ENCODE measurements around the gene EPB41. TPM values are rescaled to one million over a fixed set of nuclear protein-coding genes. Genes with fewer than 3 reads are reported as not detected.

EPB41 gene
- total RNA-seq, 4 donors from 2014 or later: 28.5 to 43.9 (median 41.8) TPM

GRCh38 chr1:28965271-28965870 is 51.0 kb downstream of the EPB41 start:
- intact Hi-C loops (cut with DNase I): no loop called here

GRCh38 chr1:28966617-28967016 is 52.2 kb downstream of the EPB41 start:
- 68 to 78% methylated on average over 2 of the region's 2 CpGs for WGBS, 2 donors
- no peak overlapping the region for H3K4me3 ChIP-seq
- peaks cover 0 to 13% (median 0%) of the 10 kb centered on the region in 3 donors for H3K4me1 ChIP-seq
- intact Hi-C loops (cut with DNase I): no loop called here
- DNase-seq: no peak
- H3K27ac ChIP-seq: no peak overlapping the region
- H3K36me3 ChIP-seq: no peaks in the 10 kb centered on the region
- no peak for TF ChIP-seq CTCF (IDR thresholded peaks at IDR 0.05)
- no peak for TF ChIP-seq POLR2A (IDR thresholded peaks at IDR 0.05)
- H3K27me3 ChIP-seq: no peaks in the 10 kb centered on the region
- H3K9me3 ChIP-seq: no peaks in the 10 kb centered on the region

More at GRCh38 chr1:28965271-28965870, 51.0 kb downstream of the EPB41 start:
- no peak overlapping the region for H3K4me3 ChIP-seq
- 8 to 42% methylated on average over 1 of the region's 1 CpG for WGBS, 2 donors
- TF ChIP-seq CTCF (IDR thresholded peaks at IDR 0.05) (no peak), POLR2A (IDR thresholded peaks at IDR 0.05) (no peak)
- H3K9me3 ChIP-seq: no peaks in the 10 kb centered on the region
- H3K27ac ChIP-seq: no peak overlapping the region
- H3K4me1 ChIP-seq: peaks cover 0 to 8% (median 0%) of the 10 kb centered on the region in 3 donors
- H3K36me3 ChIP-seq: no peaks in the 10 kb centered on the region
- no peaks in the 10 kb centered on the region for H3K27me3 ChIP-seq
- DNase-seq: no peak

GRCh38 chr1:28971980-28972771 is 57.8 kb downstream of the EPB41 start:
- peak overlapping the region; percentile 31 to 65 (median 50) for H3K27ac ChIP-seq
- DNase-seq: no peak
- 58 to 65% methylated on average over 9 of the region's 9 CpGs for WGBS, 2 donors
- no peaks in the 10 kb centered on the region for H3K9me3 ChIP-seq
- intact Hi-C loops (cut with DNase I): no loop called here
- no peaks in the 10 kb centered on the region for H3K27me3 ChIP-seq
- H3K4me3 ChIP-seq: no peak overlapping the region
- TF ChIP-seq CTCF (IDR thresholded peaks at IDR 0.05): no peak
- no peak for TF ChIP-seq POLR2A (IDR thresholded peaks at IDR 0.05)
- H3K4me1 ChIP-seq: peaks cover 0 to 34% (median 12%) of the 10 kb centered on the region in 3 donors
- no peaks in the 10 kb centered on the region for H3K36me3 ChIP-seq

- WGBS, 2 donors: 42 to 49% methylated on average over 3 of the region's 3 CpGs
- TF ChIP-seq POLR2A (IDR thresholded peaks at IDR 0.05) (no peak), CTCF (IDR thresholded peaks at IDR 0.05) (no peak)
- peak overlapping the region in 2 of 4 donors; percentile 14 to 50 for H3K27ac ChIP-seq
- no peak overlapping the region for H3K4me3 ChIP-seq
- H3K4me1 ChIP-seq: peaks cover 0 to 34% (median 12%) of the 10 kb centered on the region in 3 donors
- H3K27me3 ChIP-seq: no peaks in the 10 kb centered on the region
- H3K36me3 ChIP-seq: no peaks in the 10 kb centered on the region
- no peaks in the 10 kb centered on the region for H3K9me3 ChIP-seq
- DNase-seq: no peak
- intact Hi-C loops (cut with DNase I): no loop called here
These were observed 59.4 kb downstream of the EPB41 start for GRCh38 chr1:28973596-28974421.

Data from esophagus squamous epithelium (tissue), 5 donors.